Measurements from ENCODE around the gene USP11. TPM values are rescaled to one million over a fixed set of nuclear protein-coding genes. Genes with fewer than 3 reads are reported as not detected.

Gene USP11
- total and polyA plus RNA-seq, 2 donors from 2014 or later, result 30.9 to 91.6 TPM

GRCh38 chrX:47244676-47245075, 11.9 kb downstream of the USP11 start:
- FAIRE-seq (no peak), DNase-seq (peak in 1 of 5 donors; percentile 25)
- H3K27ac ChIP-seq (ENCODE audit: low read depth in 2 of 2, low read length in 2 of 2), result no peak overlapping the region
- H3K36me3 ChIP-seq (ENCODE audit: control insufficient read depth in 2 of 3, insufficient read depth in 3 of 3, low read length in 3 of 3), result peaks cover 6 to 13% (median 11%) of the 10 kb centered on the region in 3 donors
- no peak for TF ChIP-seq CTCF (IDR thresholded peaks at IDR 0.05; ENCODE audit: borderline replicate concordance, extremely low read depth, insufficient read depth)
- H3K9ac ChIP-seq (ENCODE audit: low read length in 3 of 3), result no peak overlapping the region
- intact Hi-C loops (cut with DNase I), result no loop called here
- H3K4me3 ChIP-seq (ENCODE audit: low read length in 3 of 3), result no peak overlapping the region
- no peaks in the 10 kb centered on the region for H3K9me3 ChIP-seq (ENCODE audit: control insufficient read depth in 2 of 3, insufficient read depth in 1 of 3, low read length in 3 of 3)
- H3K27me3 ChIP-seq (ENCODE audit: control insufficient read depth, insufficient read depth, low read length), result no peaks in the 10 kb centered on the region
- no peaks in the 10 kb centered on the region for H3K4me1 ChIP-seq (ENCODE audit: control insufficient read depth in 2 of 3, insufficient read depth in 2 of 3, low read depth in 1 of 3, low read length in 3 of 3)

GRCh38 chrX:47245156-47245555, 12.3 kb downstream of the USP11 start:
- no peaks in the 10 kb centered on the region for H3K9me3 ChIP-seq (ENCODE audit: control insufficient read depth in 2 of 3, insufficient read depth in 1 of 3, low read length in 3 of 3)
- DNase-seq (no peak), FAIRE-seq (no peak)
- no peaks in the 10 kb centered on the region for H3K4me1 ChIP-seq (ENCODE audit: control insufficient read depth in 2 of 3, insufficient read depth in 2 of 3, low read depth in 1 of 3, low read length in 3 of 3)
- no peak overlapping the region for H3K4me3 ChIP-seq (ENCODE audit: low read length in 3 of 3)
- H3K27ac ChIP-seq (ENCODE audit: low read depth in 2 of 2, low read length in 2 of 2), result no peak overlapping the region
- intact Hi-C loops (cut with DNase I), result no loop called here
- no peaks in the 10 kb centered on the region for H3K27me3 ChIP-seq (ENCODE audit: control insufficient read depth, insufficient read depth, low read length)
- H3K36me3 ChIP-seq (ENCODE audit: control insufficient read depth in 2 of 3, insufficient read depth in 3 of 3, low read length in 3 of 3), result peaks cover 4 to 13% (median 10%) of the 10 kb centered on the region in 3 donors
- TF ChIP-seq CTCF (IDR thresholded peaks at IDR 0.05; ENCODE audit: borderline replicate concordance, extremely low read depth, insufficient read depth), result no peak
- no peak overlapping the region for H3K9ac ChIP-seq (ENCODE audit: low read length in 3 of 3)

- H3K36me3 ChIP-seq (ENCODE audit: control insufficient read depth in 2 of 3, insufficient read depth in 3 of 3, low read length in 3 of 3), result peaks cover 0 to 10% (median 4%) of the 10 kb centered on the region in 3 donors
- no peaks in the 10 kb centered on the region for H3K4me1 ChIP-seq (ENCODE audit: control insufficient read depth in 2 of 3, insufficient read depth in 2 of 3, low read depth in 1 of 3, low read length in 3 of 3)
- no peaks in the 10 kb centered on the region for H3K9me3 ChIP-seq (ENCODE audit: control insufficient read depth in 2 of 3, insufficient read depth in 1 of 3, low read length in 3 of 3)
- intact Hi-C loops (cut with DNase I), result no loop called here
- H3K27ac ChIP-seq (ENCODE audit: low read depth in 2 of 2, low read length in 2 of 2), result no peak overlapping the region
- TF ChIP-seq CTCF (IDR thresholded peaks at IDR 0.05; ENCODE audit: borderline replicate concordance, extremely low read depth, insufficient read depth), result no peak
- DNase-seq (no peak), FAIRE-seq (no peak)
- H3K9ac ChIP-seq (ENCODE audit: low read length in 3 of 3), result no peak overlapping the region
- no peak overlapping the region for H3K4me3 ChIP-seq (ENCODE audit: low read length in 3 of 3)
- H3K27me3 ChIP-seq (ENCODE audit: control insufficient read depth, insufficient read depth, low read length), result no peaks in the 10 kb centered on the region
Observed at GRCh38 chrX:47247206-47247998, 14.6 kb downstream of the USP11 start.
